Stimulated activated CD8-positive, alpha-beta memory T cell treated with anti-CD3 and anti-CD28 coated beads, Interleukin-7, amount 100 ng/mL, for 24 hours (primary cell): ENCODE measurements around the gene TANGO2.

Experiments
- DNase-seq: peaks from one replicate; pipeline ENCODE4 v3.0.0-alpha.2; 2020; ENCODE audit warnings: low read depth

The TANGO2 gene

GRCh38 chr22:20020533-20021195, at the start of gene TANGO2:
Gene TANGO2 (plus strand): TSS chr22:20021110. CDS start chr22:20036799, 15,689 bp downstream.
- peak; percentile 78 for DNase-seq

GRCh38 chr22:19971276-19972124, 49.4 kb upstream of the TANGO2 start:
- DNase-seq, result no peak

- no peak for DNase-seq
These were observed 48.7 kb upstream of the TANGO2 start for GRCh38 chr22:19972251-19972650.

GRCh38 chr22:19972652-19973550, 48.0 kb upstream of the TANGO2 start:
- no peak for DNase-seq

GRCh38 chr22:19973551-19974267, 47.2 kb upstream of the TANGO2 start:
- DNase-seq, result no peak

GRCh38 chr22:19974268-19974861, 46.5 kb upstream of the TANGO2 start:
- no peak for DNase-seq

- DNase-seq, result no peak
These were observed 45.8 kb upstream of the TANGO2 start for GRCh38 chr22:19974935-19975706.

- no peak for DNase-seq
These were observed 45.2 kb upstream of the TANGO2 start for GRCh38 chr22:19975707-19976035.

GRCh38 chr22:19976671-19977070, 44.2 kb upstream of the TANGO2 start:
- no peak for DNase-seq

- DNase-seq, result no peak
These were observed 43.3 kb upstream of the TANGO2 start for GRCh38 chr22:19977296-19978243.

- no peak for DNase-seq
These were observed 42.2 kb upstream of the TANGO2 start for GRCh38 chr22:19978748-19979147.

- DNase-seq, result no peak
These were observed 41.0 kb upstream of the TANGO2 start for GRCh38 chr22:19979712-19980493.

GRCh38 chr22:19980766-19981165, 40.1 kb upstream of the TANGO2 start:
- DNase-seq, result no peak

- DNase-seq, result no peak
These were observed 39.5 kb upstream of the TANGO2 start for GRCh38 chr22:19981171-19981960.

- no peak for DNase-seq
These were observed 38.7 kb upstream of the TANGO2 start for GRCh38 chr22:19981961-19982920.

- DNase-seq, result no peak
These were observed 37.8 kb upstream of the TANGO2 start for GRCh38 chr22:19982991-19983578.
